NOMO-1 treated with DMSO at 0.1 percent for 48 hours (cell line): Measurements from ENCODE around the gene MAD1L1.

Experiments used
- DNase-seq: peaks from one replicate; lab custom pipeline; 2025; ENCODE audit not compliant: unreplicated experiment; lab: John Stamatoyannopoulos, UW

Gene MAD1L1

DNA sequence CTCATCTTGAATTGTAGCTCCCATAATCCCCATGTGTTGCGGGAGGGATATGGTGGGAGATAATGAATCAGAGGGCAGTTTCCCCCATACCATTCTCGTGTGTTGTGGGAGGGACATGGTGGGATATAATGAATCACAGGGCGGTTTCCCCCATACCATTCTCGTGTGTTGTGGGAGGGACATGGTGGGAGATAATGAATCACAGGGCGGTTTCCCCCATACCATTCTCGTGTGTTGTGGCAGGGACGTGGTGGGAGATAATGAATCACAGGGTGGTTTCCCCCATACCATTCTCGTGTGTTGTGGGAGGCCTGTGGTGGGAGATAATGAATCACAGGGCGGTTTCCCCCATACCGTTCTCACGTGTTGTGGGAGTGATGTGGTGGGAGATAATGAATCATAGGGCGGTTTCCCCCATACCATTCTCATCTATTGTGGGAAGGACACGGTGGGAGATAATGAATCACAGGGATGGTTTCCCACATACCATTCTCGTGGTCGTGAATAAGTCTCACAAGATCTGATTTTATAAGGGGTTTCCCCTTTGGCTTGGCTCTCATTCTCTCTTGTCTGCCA is 271.0 kb downstream of the MAD1L1 start:
- DNase-seq: no peak

DNA sequence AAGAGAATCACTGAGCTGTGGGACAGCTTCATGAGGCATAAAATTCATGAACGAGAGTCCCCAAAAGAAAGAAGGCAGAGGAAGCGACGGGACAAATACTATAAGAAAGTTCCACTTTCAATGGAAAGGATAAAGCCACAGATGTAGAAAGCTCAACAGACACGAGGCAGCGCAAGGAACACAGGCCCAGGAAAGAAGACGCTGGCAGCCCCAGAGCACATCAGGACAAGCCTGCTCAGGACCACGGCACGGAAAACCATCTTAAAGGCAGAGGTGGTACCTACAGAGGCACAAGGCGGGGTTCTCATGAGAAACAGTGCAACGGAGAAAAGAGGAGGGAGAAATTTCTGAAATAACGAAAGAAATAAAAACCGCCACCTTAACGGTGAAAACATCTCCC is 273.4 kb downstream of the MAD1L1 start:
- no peak for DNase-seq

GRCh38 chr7:1957471-1958225 is 275.1 kb downstream of the MAD1L1 start:
- DNase-seq: no peak

DNA sequence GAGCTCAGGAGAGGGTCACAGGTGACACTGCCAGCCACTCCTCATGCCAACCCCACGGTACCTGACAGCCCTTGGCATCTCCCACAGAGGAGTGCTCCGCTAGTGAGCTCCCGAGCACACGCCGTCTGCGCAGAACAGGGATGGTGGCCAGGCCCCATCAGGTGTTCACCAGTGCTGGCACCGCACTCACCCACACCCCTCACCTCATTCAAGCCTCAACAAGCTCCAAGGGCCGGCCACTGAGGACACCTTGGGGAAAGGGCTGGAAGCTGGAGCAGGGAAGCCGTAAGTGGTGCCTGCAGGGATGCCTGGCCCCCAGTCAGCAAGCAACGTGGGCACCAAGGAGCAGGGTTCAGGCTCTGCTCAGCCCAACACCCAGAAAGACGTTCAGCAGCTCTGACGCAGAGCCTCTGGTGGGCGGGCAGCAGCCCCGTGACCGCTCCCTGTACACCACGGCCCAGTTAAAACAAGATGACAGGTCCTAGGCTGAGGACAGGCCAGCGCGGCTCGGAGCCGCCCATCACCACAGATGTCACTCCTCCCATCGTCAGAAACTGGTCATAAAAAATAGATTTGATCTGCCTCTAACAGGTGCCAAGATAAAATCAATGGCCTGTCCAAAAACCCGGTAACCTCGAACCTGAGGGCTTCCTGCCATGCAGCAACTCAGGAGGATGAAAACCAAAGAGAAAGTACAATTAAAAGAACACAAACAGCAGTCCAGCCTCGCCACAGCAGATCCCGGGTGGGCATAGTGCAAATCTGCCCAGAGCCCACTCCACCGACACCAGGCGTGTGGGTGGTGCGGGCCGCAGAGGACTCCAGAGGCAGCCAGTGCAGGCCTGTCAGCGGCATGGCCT is 275.9 kb downstream of the MAD1L1 start:
- no peak for DNase-seq

- no peak for DNase-seq
These were observed 276.6 kb downstream of the MAD1L1 start for GRCh38 chr7:1956141-1956540.

DNA sequence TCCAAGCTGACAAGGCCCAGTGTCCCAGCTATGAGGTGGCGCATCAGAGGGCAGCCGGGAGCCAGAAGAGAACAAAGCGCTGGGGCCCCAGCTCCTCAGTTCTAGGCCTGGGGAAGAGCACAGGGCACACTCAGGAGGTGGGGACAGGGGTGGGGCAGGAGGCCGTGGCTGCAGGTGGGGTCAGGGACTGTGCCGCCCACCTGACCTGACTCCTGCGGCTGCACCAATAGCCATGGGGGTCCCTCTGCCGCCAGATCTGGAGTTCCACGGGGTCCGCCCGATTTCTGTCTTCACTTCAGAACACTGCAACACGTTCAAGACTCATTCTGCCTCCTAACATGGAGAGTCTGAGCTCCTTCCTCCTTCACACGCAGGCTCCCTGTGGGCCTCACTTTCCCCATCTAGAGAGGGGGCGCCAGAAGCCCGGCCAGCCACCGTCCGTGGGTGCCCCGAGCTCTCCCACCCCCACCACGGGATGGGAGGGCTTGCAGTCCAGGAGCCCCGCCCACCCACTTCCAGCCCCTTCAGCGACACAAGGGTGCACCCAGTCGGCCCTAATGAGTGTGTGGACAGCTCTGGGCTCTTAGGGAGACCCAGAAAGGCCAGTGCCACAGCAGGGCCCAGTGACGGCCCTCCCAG is 278.3 kb downstream of the MAD1L1 start:
- no peak for DNase-seq

GRCh38 chr7:1953199-1954190 is 279.2 kb downstream of the MAD1L1 start:
- DNase-seq: no peak

GRCh38 chr7:1952781-1953180 is 280.0 kb downstream of the MAD1L1 start:
- no peak for DNase-seq

- DNase-seq: no peak
These were observed 280.5 kb downstream of the MAD1L1 start for GRCh38 chr7:1952169-1952760.

- DNase-seq: no peak
These were observed 281.1 kb downstream of the MAD1L1 start for GRCh38 chr7:1951600-1951999.

DNA sequence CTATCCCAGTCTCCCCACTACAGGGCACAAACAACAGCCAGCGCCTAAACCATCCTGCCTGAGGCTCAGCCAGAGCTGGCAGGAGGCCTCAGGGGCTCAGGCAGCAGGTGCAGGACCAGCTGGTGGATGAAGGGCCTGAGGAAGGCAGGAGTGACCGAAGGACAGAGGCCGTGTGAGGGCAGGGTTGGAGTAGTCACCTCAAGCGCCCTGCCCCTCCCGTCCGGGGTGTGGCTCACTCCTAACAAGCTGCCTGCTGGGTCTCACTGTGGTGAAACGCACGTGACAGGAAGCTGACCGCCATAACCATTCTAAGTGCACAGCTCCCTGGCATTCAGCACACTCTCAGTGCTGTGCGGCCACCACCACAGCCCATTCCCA is 281.6 kb downstream of the MAD1L1 start:
- DNase-seq: no peak

DNA sequence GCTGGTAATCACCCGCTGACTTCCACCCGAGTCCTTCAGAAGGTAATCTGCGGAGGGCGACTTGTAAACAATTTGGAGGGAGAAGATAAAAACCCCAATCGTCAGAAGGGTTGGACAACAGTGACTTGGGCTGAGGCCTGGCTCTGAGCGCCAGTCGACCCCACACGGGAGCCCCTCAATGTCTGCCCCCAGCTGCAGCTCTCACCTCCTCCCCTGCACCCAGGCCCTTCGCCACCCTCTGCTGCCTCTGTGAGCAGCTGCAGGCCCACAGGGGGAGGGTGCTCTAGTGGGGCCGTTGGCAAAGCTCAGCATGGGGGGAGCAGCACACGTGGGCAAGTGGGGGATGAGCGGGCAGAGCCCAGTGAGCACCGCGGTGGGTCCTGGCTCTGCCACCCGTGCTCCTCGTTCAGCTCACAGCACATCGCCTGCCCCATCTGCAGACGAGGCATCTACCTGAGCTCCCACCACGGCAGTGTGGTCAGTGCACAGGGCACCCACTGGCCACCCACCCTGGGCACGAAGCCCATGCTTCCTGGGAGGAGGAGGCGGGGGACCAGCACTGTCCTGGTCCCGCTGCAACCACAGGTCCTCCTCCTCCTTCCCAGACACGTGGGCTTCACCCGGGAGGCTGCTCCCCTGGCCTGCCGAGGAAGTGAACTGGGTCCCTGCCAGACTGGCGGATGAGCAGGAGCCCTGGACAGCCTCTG is 282.1 kb downstream of the MAD1L1 start:
- no peak for DNase-seq

- no peak for DNase-seq
These were observed 282.7 kb downstream of the MAD1L1 start for GRCh38 chr7:1950066-1950451.

GRCh38 chr7:1949681-1950055 is 283.1 kb downstream of the MAD1L1 start:
- no peak for DNase-seq

DNA sequence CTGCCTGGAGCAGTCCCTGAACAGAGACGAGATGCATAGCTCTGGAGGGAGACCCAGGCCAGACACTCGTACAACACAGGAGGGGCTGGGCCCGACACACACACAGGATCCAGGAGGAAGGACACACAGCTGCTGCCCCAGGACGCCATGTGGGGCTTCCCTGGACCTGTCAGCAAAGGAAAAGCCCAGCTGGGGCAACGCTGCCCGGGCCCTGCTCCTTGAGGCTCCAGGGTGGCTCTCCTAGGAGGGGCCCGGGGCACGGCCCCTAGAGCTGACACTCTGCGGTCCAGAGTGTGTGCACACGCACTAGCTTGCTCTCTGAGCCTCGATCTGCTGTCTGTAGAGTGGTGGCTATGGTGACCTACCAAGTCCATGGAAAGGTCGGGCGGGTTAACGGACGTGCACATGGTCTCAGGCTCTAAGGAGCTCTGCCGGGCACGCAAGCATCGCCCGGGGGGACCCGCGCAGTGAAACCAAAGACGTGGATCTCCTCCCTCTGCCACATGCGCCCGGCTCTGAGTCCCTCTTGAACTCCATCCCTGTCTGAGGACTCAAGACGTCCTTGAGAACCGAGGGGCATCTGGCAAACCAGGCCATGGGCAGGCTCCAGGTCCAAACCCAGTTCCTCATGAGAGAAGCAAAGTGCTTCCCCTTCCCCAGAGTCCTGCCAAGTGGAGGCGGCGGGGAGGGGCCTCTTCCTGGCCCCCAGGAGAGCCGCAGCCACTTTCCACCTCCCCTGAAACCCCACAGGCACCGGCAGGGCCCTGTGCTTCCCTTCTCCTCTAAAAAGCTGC is 283.7 kb downstream of the MAD1L1 start:
- no peak for DNase-seq

DNA sequence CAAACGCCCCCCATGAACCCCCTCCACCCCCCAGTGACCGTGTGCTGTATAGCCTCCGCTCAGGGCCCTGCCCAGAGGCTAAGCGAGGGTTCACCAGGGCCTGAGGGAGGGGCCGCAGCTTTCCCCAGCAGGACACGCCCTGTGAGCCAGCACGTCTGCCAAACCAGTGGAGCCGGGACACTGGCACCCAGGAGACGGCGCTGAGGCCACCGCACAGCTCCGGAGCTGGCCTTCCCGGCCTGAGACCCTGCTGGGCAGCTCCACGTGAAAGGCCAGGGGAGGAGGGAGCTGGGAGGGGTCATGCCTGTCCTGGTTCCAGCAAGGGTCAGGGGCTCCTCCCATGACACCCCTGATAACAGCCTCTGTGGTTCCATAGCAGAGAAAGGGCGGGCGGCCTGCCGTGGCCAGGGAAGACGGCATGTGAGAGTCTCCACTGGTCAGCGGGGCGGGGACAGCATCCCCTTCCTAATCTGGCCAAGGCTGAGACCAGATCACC is 284.4 kb downstream of the MAD1L1 start:
- no peak for DNase-seq

GRCh38 chr7:1947586-1948217 is 285.0 kb downstream of the MAD1L1 start:
- DNase-seq: no peak
